Measurements from ENCODE around the gene KRTAP5-5.
"Not testable (repeated sequence)": the region's sequence is repeated elsewhere in the genome, so short reads cannot be mapped to it uniquely, and the experiment has no call there.

KRTAP5-5 gene

GRCh38 chr11:1607156-1607845, 22.3 kb upstream of the KRTAP5-5 start:
- not testable (repeated sequence) for FAIRE-seq; DNase-seq (ENCODE audit: low spot score)

- not testable (repeated sequence) for FAIRE-seq; DNase-seq (ENCODE audit: low spot score)
These were observed 21.7 kb upstream of the KRTAP5-5 start for GRCh38 chr11:1607901-1608300.

- DNase-seq (ENCODE audit: low spot score), result no peak
- FAIRE-seq, result no peak
These were observed 21.2 kb upstream of the KRTAP5-5 start, which contains the start of gene KRTAP5-3 for GRCh38 chr11:1608363-1608762. KRTAP5-3 (minus strand) TSS chr11:1608463; CDS start chr11:1608385, 78 bp downstream.

GRCh38 chr11:1618231-1618630, 11.3 kb upstream of the KRTAP5-5 start:
- DNase-seq (ENCODE audit: low spot score), result no peak
- no peak for FAIRE-seq

- DNase-seq (ENCODE audit: low spot score) (no peak), FAIRE-seq (no peak)
These were observed 10.1 kb upstream of the KRTAP5-5 start for GRCh38 chr11:1619449-1619848.

- no peak for DNase-seq (ENCODE audit: low spot score)
- FAIRE-seq, result no peak
These were observed 7.5 kb upstream of the KRTAP5-5 start, which contains the start of gene KRTAP5-4 for GRCh38 chr11:1622086-1622485. KRTAP5-4 (minus strand) TSS chr11:1622138; CDS start chr11:1622093, 45 bp downstream.

GRCh38 chr11:1623716-1624115, 5.9 kb upstream of the KRTAP5-5 start:
- no peak for DNase-seq (ENCODE audit: low spot score)
- FAIRE-seq, result no peak

- FAIRE-seq (no peak), DNase-seq (ENCODE audit: low spot score) (no peak)
These were observed 5.0 kb upstream of the KRTAP5-5 start for GRCh38 chr11:1624621-1625020.

GRCh38 chr11:1625541-1625940, 4.0 kb upstream of the KRTAP5-5 start:
- DNase-seq (ENCODE audit: low spot score), result no peak
- FAIRE-seq, result no peak

- no peak for FAIRE-seq
- DNase-seq (ENCODE audit: low spot score), result peak; percentile 64
These were observed 859 bp upstream of the KRTAP5-5 start for GRCh38 chr11:1628506-1629325.

GRCh38 chr11:1630271-1630670, 696 bp downstream of the KRTAP5-5 start:
- FAIRE-seq (no peak), DNase-seq (ENCODE audit: low spot score) (no peak)

GRCh38 chr11:1631066-1631568, 1.5 kb downstream of the KRTAP5-5 start:
- FAIRE-seq, result no peak

GRCh38 chr11:1632053-1632714, 2.6 kb downstream of the KRTAP5-5 start:
- FAIRE-seq (no peak), DNase-seq (ENCODE audit: low spot score) (no peak)

More at GRCh38 chr11:1631066-1631568, 1.5 kb downstream of the KRTAP5-5 start:
- no peak for DNase-seq (ENCODE audit: low spot score)

GRCh38 chr11:1633864-1634263, 4.3 kb downstream of the KRTAP5-5 start:
- DNase-seq (ENCODE audit: low spot score), result no peak
- no peak for FAIRE-seq

- FAIRE-seq, result no peak
- DNase-seq (ENCODE audit: low spot score), result no peak
These were observed 6.8 kb downstream of the KRTAP5-5 start for GRCh38 chr11:1636291-1636950.

- FAIRE-seq, result no peak
These were observed 8.1 kb downstream of the KRTAP5-5 start for GRCh38 chr11:1637628-1638027.

GRCh38 chr11:1638344-1638743, 8.8 kb downstream of the KRTAP5-5 start:
- no peak for FAIRE-seq
- no peak for DNase-seq (ENCODE audit: low spot score)

More at GRCh38 chr11:1637628-1638027, 8.1 kb downstream of the KRTAP5-5 start:
- no peak for DNase-seq (ENCODE audit: low spot score)

GRCh38 chr11:1639102-1639620, 9.6 kb downstream of the KRTAP5-5 start:
- no peak for DNase-seq (ENCODE audit: low spot score)
- FAIRE-seq, result no peak

GRCh38 chr11:1639666-1640065, 10.1 kb downstream of the KRTAP5-5 start:
- DNase-seq (ENCODE audit: low spot score) (no peak), FAIRE-seq (no peak)

- FAIRE-seq (no peak), DNase-seq (ENCODE audit: low spot score) (peak; percentile 69)
These were observed 10.7 kb downstream of the KRTAP5-5 start for GRCh38 chr11:1640076-1640946.

Measured in urothelium cell line (cell line).